GM19043 (cell line): ENCODE measurements around the gene UBALD1.
"Not testable (repeated sequence)": the region's sequence is repeated elsewhere in the genome, so short reads cannot be mapped to it uniquely, and the experiment has no call there.

Experiments used
- ATAC-seq: cut with Tn5 transposase; IDR thresholded peaks from one replicate; pipeline ENCODE4 v1.9.1; 2021; ENCODE audit warnings: low read depth; ENCODE audit not compliant: unreplicated experiment

Gene UBALD1

GRCh38 chr16:4614571-4615383 is at the start of gene UBALD1:
UBALD1 (minus strand) TSS chr16:4614888; CDS start chr16:4614797, 91 bp downstream.
- ATAC-seq: peak; percentile 53

- no peak for ATAC-seq
These were observed 49.2 kb upstream of the UBALD1 start for GRCh38 chr16:4663777-4664465.

- no peak for ATAC-seq
These were observed 48.7 kb upstream of the UBALD1 start for GRCh38 chr16:4663465-4663776.

GRCh38 chr16:4661661-4662060 is 47.0 kb upstream of the UBALD1 start:
- no peak for ATAC-seq

GRCh38 chr16:4660454-4661007 is 45.8 kb upstream of the UBALD1 start:
- ATAC-seq: no peak

- ATAC-seq: no peak
These were observed 45.0 kb upstream of the UBALD1 start for GRCh38 chr16:4659363-4660353.

GRCh38 chr16:4656695-4657686 is 42.3 kb upstream of the UBALD1 start:
- no peak for ATAC-seq

- ATAC-seq: no peak
These were observed 41.5 kb upstream of the UBALD1 start for GRCh38 chr16:4656221-4656620.

GRCh38 chr16:4655801-4656200 is 41.1 kb upstream of the UBALD1 start:
- ATAC-seq: no peak

GRCh38 chr16:4654964-4655590 is 40.4 kb upstream of the UBALD1 start:
- no peak for ATAC-seq

GRCh38 chr16:4654011-4654963 is 39.6 kb upstream of the UBALD1 start:
- ATAC-seq: no peak

GRCh38 chr16:4652561-4652960 is 37.9 kb upstream of the UBALD1 start:
- no peak for ATAC-seq

- no peak for ATAC-seq
These were observed 37.1 kb upstream of the UBALD1 start for GRCh38 chr16:4651827-4652226.

GRCh38 chr16:4650443-4651074 is 35.9 kb upstream of the UBALD1 start:
- not testable (repeated sequence) for ATAC-seq

GRCh38 chr16:4649744-4650442 is 35.2 kb upstream of the UBALD1 start:
- no peak for ATAC-seq

- no peak for ATAC-seq
These were observed 34.2 kb upstream of the UBALD1 start for GRCh38 chr16:4648917-4649316.

- ATAC-seq: no peak
These were observed 32.9 kb upstream of the UBALD1 start for GRCh38 chr16:4647644-4647980.
